ENCODE results near the gene KCNMA1.

Gene KCNMA1

GRCh38 chr10:77180794-77181193 is 456.8 kb downstream of the KCNMA1 start:
- Histone ChIP-seq H4K8ac (ENCODE audit: low read depth, low read length) (no peak overlapping the region), H3K79me2 (ENCODE audit: control insufficient read depth, insufficient read depth, low read length) (no peaks in the 10 kb centered on the region), H2BK15ac (replicated peaks; ENCODE audit: low read depth) (no peak overlapping the region), H3K4me3 (ENCODE audit: low read length) (no peak overlapping the region), H3K23ac (ENCODE audit: low read length) (no peak overlapping the region), H3K56ac (ENCODE audit: low read length) (no peak overlapping the region), H3K18ac (ENCODE audit: low read length) (no peak overlapping the region), H2BK120ac (ENCODE audit: low read depth, low read length) (no peak overlapping the region), H3K27me3 (ENCODE audit: insufficient read depth, low read length, poor library complexity) (no peaks in the 10 kb centered on the region), H2BK5ac (ENCODE audit: low read length) (no peak overlapping the region), H3K9ac (ENCODE audit: low read length) (no peak overlapping the region), H3K79me1 (ENCODE audit: low read length) (no peaks in the 10 kb centered on the region), H3K4ac (ENCODE audit: low read depth, low read length) (no peak overlapping the region), H3K36me3 (ENCODE audit: control insufficient read depth, insufficient read depth, low read length) (no peaks in the 10 kb centered on the region), H2AK5ac (ENCODE audit: low read length) (no peak overlapping the region), H4K5ac (ENCODE audit: low read length) (no peak overlapping the region), H3K4me2 (ENCODE audit: low read length) (no peak overlapping the region), H3K27ac (ENCODE audit: low read depth, low read length) (no peak overlapping the region), H3K4me1 (ENCODE audit: control insufficient read depth, low read depth, low read length) (peaks cover 3% of the 10 kb centered on the region)
- no peak for DNase-seq
- WGBS (ENCODE audit: extremely low coverage, insufficient coverage, low lambda C conversion rate), result no CpG with 5 or more reads among the region's 2 CpGs

GRCh38 chr10:77180104-77180503 is 457.5 kb downstream of the KCNMA1 start:
- Histone ChIP-seq H3K4me3 (ENCODE audit: low read length) (no peak overlapping the region), H3K18ac (ENCODE audit: low read length) (no peak overlapping the region), H2BK15ac (replicated peaks; ENCODE audit: low read depth) (no peak overlapping the region), H3K79me2 (ENCODE audit: control insufficient read depth, insufficient read depth, low read length) (no peaks in the 10 kb centered on the region), H3K4me2 (ENCODE audit: low read length) (no peak overlapping the region), H3K56ac (ENCODE audit: low read length) (no peak overlapping the region), H3K4me1 (ENCODE audit: control insufficient read depth, low read depth, low read length) (no peaks in the 10 kb centered on the region), H3K9ac (ENCODE audit: low read length) (no peak overlapping the region), H3K23ac (ENCODE audit: low read length) (no peak overlapping the region), H4K5ac (ENCODE audit: low read length) (no peak overlapping the region), H3K36me3 (ENCODE audit: control insufficient read depth, insufficient read depth, low read length) (no peaks in the 10 kb centered on the region), H3K27ac (ENCODE audit: low read depth, low read length) (no peak overlapping the region), H2AK5ac (ENCODE audit: low read length) (no peak overlapping the region), H4K8ac (ENCODE audit: low read depth, low read length) (no peak overlapping the region), H3K4ac (ENCODE audit: low read depth, low read length) (no peak overlapping the region), H2BK5ac (ENCODE audit: low read length) (no peak overlapping the region), H2BK120ac (ENCODE audit: low read depth, low read length) (no peak overlapping the region), H3K79me1 (ENCODE audit: low read length) (no peaks in the 10 kb centered on the region), H3K27me3 (ENCODE audit: insufficient read depth, low read length, poor library complexity) (no peaks in the 10 kb centered on the region)
- no peak for DNase-seq
- no CpG with 5 or more reads among the region's 2 CpGs for WGBS (ENCODE audit: extremely low coverage, insufficient coverage, low lambda C conversion rate)

GRCh38 chr10:77179015-77179695 is 458.5 kb downstream of the KCNMA1 start:
- no peaks in the 10 kb centered on the region for H3K36me3 ChIP-seq (ENCODE audit: control insufficient read depth, insufficient read depth, low read length)
- no peak overlapping the region for H3K4me2 ChIP-seq (ENCODE audit: low read length)
- no peak overlapping the region for H3K18ac ChIP-seq (ENCODE audit: low read length)
- H3K4ac ChIP-seq (ENCODE audit: low read depth, low read length), result no peak overlapping the region
- H2BK15ac ChIP-seq (replicated peaks; ENCODE audit: low read depth), result no peak overlapping the region
- H3K27me3 ChIP-seq (ENCODE audit: insufficient read depth, low read length, poor library complexity), result no peaks in the 10 kb centered on the region
- H3K56ac ChIP-seq (ENCODE audit: low read length), result peak overlapping the region; percentile 28
- no peak overlapping the region for H3K23ac ChIP-seq (ENCODE audit: low read length)
- H2BK5ac ChIP-seq (ENCODE audit: low read length), result no peak overlapping the region
- no peak overlapping the region for H4K5ac ChIP-seq (ENCODE audit: low read length)
- peak; percentile 51 for DNase-seq
- no CpG with 5 or more reads among the region's 12 CpGs for WGBS (ENCODE audit: extremely low coverage, insufficient coverage, low lambda C conversion rate)
- no peak overlapping the region for H3K27ac ChIP-seq (ENCODE audit: low read depth, low read length)
- no peaks in the 10 kb centered on the region for H3K4me1 ChIP-seq (ENCODE audit: control insufficient read depth, low read depth, low read length)
- no peak overlapping the region for H2BK120ac ChIP-seq (ENCODE audit: low read depth, low read length)
- no peak overlapping the region for H3K4me3 ChIP-seq (ENCODE audit: low read length)
- H2AK5ac ChIP-seq (ENCODE audit: low read length), result no peak overlapping the region
- no peak overlapping the region for H3K9ac ChIP-seq (ENCODE audit: low read length)
- H4K8ac ChIP-seq (ENCODE audit: low read depth, low read length), result no peak overlapping the region
- no peaks in the 10 kb centered on the region for H3K79me1 ChIP-seq (ENCODE audit: low read length)
- no peaks in the 10 kb centered on the region for H3K79me2 ChIP-seq (ENCODE audit: control insufficient read depth, insufficient read depth, low read length)

GRCh38 chr10:77177589-77177988 is 460.0 kb downstream of the KCNMA1 start:
- H4K5ac ChIP-seq (ENCODE audit: low read length), result no peak overlapping the region
- H3K79me2 ChIP-seq (ENCODE audit: control insufficient read depth, insufficient read depth, low read length), result no peaks in the 10 kb centered on the region
- H3K18ac ChIP-seq (ENCODE audit: low read length), result no peak overlapping the region

GRCh38 chr10:77177161-77177560 is 460.4 kb downstream of the KCNMA1 start:
- Histone ChIP-seq H3K18ac (ENCODE audit: low read length) (no peak overlapping the region), H3K4me3 (ENCODE audit: low read length) (no peak overlapping the region), H3K4me2 (ENCODE audit: low read length) (no peak overlapping the region), H3K4me1 (ENCODE audit: control insufficient read depth, low read depth, low read length) (no peaks in the 10 kb centered on the region), H2AK5ac (ENCODE audit: low read length) (no peak overlapping the region), H3K27ac (ENCODE audit: low read depth, low read length) (no peak overlapping the region), H4K5ac (ENCODE audit: low read length) (no peak overlapping the region), H3K56ac (ENCODE audit: low read length) (no peak overlapping the region), H3K4ac (ENCODE audit: low read depth, low read length) (no peak overlapping the region), H2BK15ac (replicated peaks; ENCODE audit: low read depth) (no peak overlapping the region), H3K36me3 (ENCODE audit: control insufficient read depth, insufficient read depth, low read length) (no peaks in the 10 kb centered on the region), H2BK5ac (ENCODE audit: low read length) (no peak overlapping the region), H3K23ac (ENCODE audit: low read length) (no peak overlapping the region), H4K8ac (ENCODE audit: low read depth, low read length) (no peak overlapping the region), H3K79me1 (ENCODE audit: low read length) (no peaks in the 10 kb centered on the region), H3K79me2 (ENCODE audit: control insufficient read depth, insufficient read depth, low read length) (no peaks in the 10 kb centered on the region), H3K27me3 (ENCODE audit: insufficient read depth, low read length, poor library complexity) (no peaks in the 10 kb centered on the region), H2BK120ac (ENCODE audit: low read depth, low read length) (no peak overlapping the region), H3K9ac (ENCODE audit: low read length) (no peak overlapping the region)
- DNase-seq, result no peak

More at GRCh38 chr10:77177589-77177988, 460.0 kb downstream of the KCNMA1 start:
- no peak overlapping the region for H2AK5ac ChIP-seq (ENCODE audit: low read length)
- no peak overlapping the region for H3K4me3 ChIP-seq (ENCODE audit: low read length)
- H2BK15ac ChIP-seq (replicated peaks; ENCODE audit: low read depth), result no peak overlapping the region
- no peaks in the 10 kb centered on the region for H3K79me1 ChIP-seq (ENCODE audit: low read length)
- no peak overlapping the region for H3K9ac ChIP-seq (ENCODE audit: low read length)
- H3K23ac ChIP-seq (ENCODE audit: low read length), result no peak overlapping the region
- WGBS (ENCODE audit: extremely low coverage, insufficient coverage, low lambda C conversion rate), result no CpG with 5 or more reads among the region's 1 CpG
- H3K4me1 ChIP-seq (ENCODE audit: control insufficient read depth, low read depth, low read length), result no peaks in the 10 kb centered on the region
- H3K36me3 ChIP-seq (ENCODE audit: control insufficient read depth, insufficient read depth, low read length), result no peaks in the 10 kb centered on the region
- H3K56ac ChIP-seq (ENCODE audit: low read length), result no peak overlapping the region
- H3K27me3 ChIP-seq (ENCODE audit: insufficient read depth, low read length, poor library complexity), result no peaks in the 10 kb centered on the region
- H3K27ac ChIP-seq (ENCODE audit: low read depth, low read length), result no peak overlapping the region
- H4K8ac ChIP-seq (ENCODE audit: low read depth, low read length), result no peak overlapping the region
- DNase-seq, result no peak
- no peak overlapping the region for H3K4me2 ChIP-seq (ENCODE audit: low read length)
- H2BK120ac ChIP-seq (ENCODE audit: low read depth, low read length), result no peak overlapping the region
- no peak overlapping the region for H2BK5ac ChIP-seq (ENCODE audit: low read length)
- H3K4ac ChIP-seq (ENCODE audit: low read depth, low read length), result no peak overlapping the region

- Histone ChIP-seq H2BK5ac (ENCODE audit: low read length) (no peak overlapping the region), H3K4ac (ENCODE audit: low read depth, low read length) (no peak overlapping the region), H3K4me1 (ENCODE audit: control insufficient read depth, low read depth, low read length) (no peaks in the 10 kb centered on the region), H3K18ac (ENCODE audit: low read length) (no peak overlapping the region), H3K4me3 (ENCODE audit: low read length) (no peak overlapping the region), H4K5ac (ENCODE audit: low read length) (no peak overlapping the region), H2AK5ac (ENCODE audit: low read length) (no peak overlapping the region), H4K8ac (ENCODE audit: low read depth, low read length) (no peak overlapping the region), H3K9ac (ENCODE audit: low read length) (no peak overlapping the region), H3K79me1 (ENCODE audit: low read length) (no peaks in the 10 kb centered on the region), H3K4me2 (ENCODE audit: low read length) (no peak overlapping the region), H3K56ac (ENCODE audit: low read length) (no peak overlapping the region), H3K79me2 (ENCODE audit: control insufficient read depth, insufficient read depth, low read length) (no peaks in the 10 kb centered on the region), H2BK15ac (replicated peaks; ENCODE audit: low read depth) (no peak overlapping the region), H3K27me3 (ENCODE audit: insufficient read depth, low read length, poor library complexity) (no peaks in the 10 kb centered on the region), H3K27ac (ENCODE audit: low read depth, low read length) (no peak overlapping the region), H3K36me3 (ENCODE audit: control insufficient read depth, insufficient read depth, low read length) (no peaks in the 10 kb centered on the region), H2BK120ac (ENCODE audit: low read depth, low read length) (no peak overlapping the region), H3K23ac (ENCODE audit: low read length) (no peak overlapping the region)
- no peak for DNase-seq
- no CpG with 5 or more reads among the region's 3 CpGs for WGBS (ENCODE audit: extremely low coverage, insufficient coverage, low lambda C conversion rate)
Measured at GRCh38 chr10:77176232-77176631, 461.4 kb downstream of the KCNMA1 start.

All from mesendoderm (in vitro differentiated cells).